HT-29 (cell line): ENCODE results near the gene DSCAML1. TPM values are rescaled to one million over a fixed set of nuclear protein-coding genes. Genes with fewer than 3 reads are reported as not detected.
"Not testable (repeated sequence)": the region's sequence is repeated elsewhere in the genome, so short reads cannot be mapped to it uniquely, and the experiment has no call there.

ENCODE experiments used
- DNase-seq: peaks from one replicate; pipeline ENCODE4 v3.0.0-alpha.2; 2015; ENCODE audit warnings: low spot score
- total RNA-seq: library from RNA; depleted of rRNA; stranded (reverse); fragments of >200 nt; shearing (Covaris generic); gene quantifications from 2 replicates; pipeline ENCODE4 v1.2.3, GENCODE V29; 2014

The DSCAML1 gene
- total RNA-seq, 1 experiment from 2014 or later = not detected

- no peak for DNase-seq
Observed at GRCh38 chr11:117473481-117474091, 323.4 kb downstream of the DSCAML1 start.

GRCh38 chr11:117471776-117472175 lies 325.2 kb downstream of the DSCAML1 start:
- no peak for DNase-seq

DNA sequence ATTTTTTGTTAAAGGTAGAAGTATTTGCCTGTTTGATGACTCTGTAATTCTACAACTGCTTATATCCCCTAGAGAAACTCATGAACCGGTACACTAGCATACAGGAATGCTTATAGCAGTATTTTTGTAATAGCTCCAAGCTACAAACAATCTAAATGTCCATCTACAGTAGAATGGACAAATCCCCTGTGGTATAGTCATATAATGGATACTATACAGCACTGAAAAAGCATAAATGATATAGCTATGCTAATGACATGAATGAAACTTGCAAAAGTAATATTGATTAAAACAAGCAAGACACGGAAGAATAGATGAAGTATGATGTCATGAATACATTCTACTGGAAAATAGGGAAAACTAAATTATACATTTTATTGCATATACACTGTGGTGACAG lies 326.4 kb downstream of the DSCAML1 start:
- no peak for DNase-seq

- DNase-seq = no peak
Observed at GRCh38 chr11:117468888-117469287, 328.1 kb downstream of the DSCAML1 start.

DNA sequence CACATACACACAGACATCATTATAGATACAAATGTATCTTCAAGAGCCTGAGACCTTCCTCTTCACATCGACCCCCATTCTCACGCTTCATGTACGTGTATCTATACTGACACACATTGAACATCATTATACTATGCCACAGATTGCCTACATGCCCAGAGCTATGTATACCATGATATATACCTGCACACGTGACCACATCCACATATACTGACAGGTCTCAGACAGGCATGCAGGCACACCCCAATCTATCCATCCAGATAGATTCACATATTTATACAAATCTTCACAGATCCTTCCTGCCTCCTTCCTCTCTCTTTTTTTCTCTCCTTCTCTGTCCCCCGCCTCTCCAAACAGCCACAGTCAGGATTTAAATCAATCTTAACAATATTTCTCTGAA lies 329.2 kb downstream of the DSCAML1 start:
- no peak for DNase-seq

DNA sequence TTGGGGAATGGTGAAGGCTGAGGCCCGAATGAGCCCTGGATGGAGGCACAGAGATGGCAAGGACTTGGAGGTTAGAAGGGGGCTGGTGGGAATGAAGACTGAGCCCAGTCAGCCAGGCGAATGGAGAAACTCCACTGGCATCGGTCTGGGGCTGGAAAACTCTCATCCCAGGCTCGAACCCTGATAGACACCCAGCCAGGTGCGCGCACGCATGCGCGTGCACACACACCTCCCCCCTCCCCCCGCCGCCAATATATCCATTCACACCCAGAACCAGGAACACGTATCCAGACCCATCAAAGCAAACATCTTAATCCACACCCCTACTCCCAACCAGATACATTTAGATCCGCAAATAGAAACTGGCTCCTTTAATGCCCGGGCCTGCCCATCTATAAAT lies 330.1 kb downstream of the DSCAML1 start:
- no peak for DNase-seq

- DNase-seq = no peak
Observed at GRCh38 chr11:117465236-117465997, 331.6 kb downstream of the DSCAML1 start.

GRCh38 chr11:117464778-117465177 lies 332.2 kb downstream of the DSCAML1 start:
- no peak for DNase-seq

- DNase-seq = no peak
Observed at GRCh38 chr11:117462864-117463247, 334.2 kb downstream of the DSCAML1 start.

GRCh38 chr11:117462183-117462863 lies 334.7 kb downstream of the DSCAML1 start:
- DNase-seq = no peak

DNA sequence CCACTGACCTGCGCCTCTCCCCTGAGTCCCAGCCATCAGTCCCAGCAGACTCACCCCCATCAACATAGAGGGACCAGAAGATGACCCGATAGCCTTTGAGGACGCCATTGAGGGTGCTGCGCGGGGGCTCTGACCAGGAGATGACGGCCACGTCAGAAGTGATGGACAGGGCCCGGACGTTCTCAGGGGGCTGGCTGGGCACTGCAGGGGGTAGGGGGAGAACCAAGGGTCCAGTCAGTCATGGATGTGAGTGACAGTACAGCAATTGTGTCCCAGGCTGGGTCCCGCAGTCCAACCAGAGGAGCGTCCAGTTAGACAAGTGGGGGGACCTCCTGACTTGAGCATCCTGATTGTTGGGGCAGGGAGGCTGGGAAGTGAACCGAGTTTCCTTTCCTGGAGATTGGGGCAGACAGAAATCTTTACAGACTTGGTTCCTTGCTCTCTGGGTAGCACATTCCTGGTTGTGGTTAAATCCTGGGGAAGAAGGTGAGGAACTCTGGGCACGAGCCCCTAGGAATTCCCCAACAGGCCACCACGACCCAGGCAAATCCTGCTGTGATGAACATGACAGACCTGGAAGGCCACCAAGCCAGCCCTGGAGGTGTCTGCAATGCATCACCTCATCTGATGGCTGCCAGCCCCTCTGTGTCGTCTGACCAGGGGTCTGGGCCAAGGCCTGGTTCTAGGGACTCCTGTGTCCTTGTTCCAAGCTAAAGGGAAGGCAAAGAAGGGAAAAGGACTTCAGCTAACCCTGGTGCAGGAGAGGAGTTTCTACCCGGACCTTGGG lies 335.4 kb downstream of the DSCAML1 start:
- no peak for DNase-seq

DNA sequence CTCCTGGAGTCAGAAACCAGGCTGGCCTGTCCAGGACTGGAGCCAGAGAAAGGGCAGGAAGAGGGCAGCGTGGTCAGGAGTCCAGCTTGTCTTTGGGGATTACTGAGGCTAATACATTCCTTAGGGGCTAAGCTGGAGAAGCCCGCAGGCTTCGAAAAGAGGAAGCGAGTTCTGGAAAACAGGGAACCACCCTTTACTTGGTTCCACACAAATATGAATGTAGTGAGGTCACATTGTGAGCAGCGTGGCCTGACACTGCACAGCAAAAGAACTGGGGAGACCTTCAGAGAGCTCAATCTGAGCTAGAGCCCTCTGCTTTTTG lies 337.1 kb downstream of the DSCAML1 start:
- no peak for DNase-seq

- DNase-seq = no peak
Observed at GRCh38 chr11:117459123-117459978, 337.7 kb downstream of the DSCAML1 start.

GRCh38 chr11:117458275-117459122 lies 338.5 kb downstream of the DSCAML1 start:
- DNase-seq = no peak

DNA sequence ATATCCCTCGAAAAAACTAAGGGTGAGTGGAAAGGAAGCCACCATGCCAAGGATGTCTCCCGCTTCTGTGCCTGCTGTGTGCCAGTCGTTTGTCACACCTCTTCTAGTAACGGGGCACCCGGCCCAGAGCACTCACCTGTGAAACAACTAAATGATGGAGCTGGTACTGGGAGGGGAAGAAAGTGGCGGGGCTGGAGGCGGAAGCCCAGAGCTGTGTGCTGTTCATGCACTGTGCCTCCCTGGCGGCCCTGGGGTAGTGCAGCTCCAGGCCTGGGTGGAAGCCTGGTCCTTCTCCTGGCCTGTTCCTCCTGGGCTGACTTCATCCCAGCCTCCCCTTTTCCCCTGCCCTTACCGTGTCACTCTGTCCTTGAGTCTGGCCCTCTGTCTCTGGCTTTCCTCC lies 339.2 kb downstream of the DSCAML1 start:
- DNase-seq = no peak

DNA sequence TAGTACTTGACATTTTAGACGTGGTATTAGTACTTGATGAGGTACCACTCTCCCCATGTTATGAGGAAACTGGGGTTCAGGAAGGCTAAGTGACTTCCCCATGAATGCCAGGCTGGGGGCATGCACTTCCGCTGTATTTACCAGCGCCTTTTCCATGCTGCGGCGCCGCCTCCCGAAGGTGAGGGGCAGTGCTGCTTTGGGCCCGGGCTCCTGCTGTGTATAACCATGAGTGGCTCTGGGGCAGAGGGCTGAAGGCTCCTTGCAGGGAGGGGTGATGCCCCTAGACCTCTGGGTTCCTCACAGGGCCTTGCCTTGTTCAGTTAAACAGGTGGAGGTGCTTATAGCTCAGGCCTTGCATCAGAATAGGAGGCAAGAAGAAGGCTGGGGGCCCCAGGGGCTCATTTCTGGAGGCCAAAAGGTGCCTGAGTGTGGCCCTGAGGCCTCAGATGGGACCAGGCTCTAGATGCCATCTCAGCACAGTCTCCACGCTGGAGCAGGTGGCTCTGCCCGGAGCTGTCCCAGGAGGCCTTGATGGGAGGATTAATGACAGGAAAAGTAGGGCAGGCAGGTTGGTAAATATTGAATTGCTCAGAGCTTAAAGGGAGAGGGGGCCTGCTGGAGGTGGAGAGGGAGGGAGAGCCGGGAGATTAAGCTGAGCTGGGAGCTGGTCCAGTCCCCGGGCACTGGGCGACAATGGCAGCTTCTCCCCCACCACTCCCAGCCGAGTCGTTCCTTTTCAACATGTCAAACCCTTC lies 339.8 kb downstream of the DSCAML1 start:
- DNase-seq = no peak

- DNase-seq = not testable (repeated sequence)
Observed at GRCh38 chr11:117456721-117457029, 340.3 kb downstream of the DSCAML1 start.

DNA sequence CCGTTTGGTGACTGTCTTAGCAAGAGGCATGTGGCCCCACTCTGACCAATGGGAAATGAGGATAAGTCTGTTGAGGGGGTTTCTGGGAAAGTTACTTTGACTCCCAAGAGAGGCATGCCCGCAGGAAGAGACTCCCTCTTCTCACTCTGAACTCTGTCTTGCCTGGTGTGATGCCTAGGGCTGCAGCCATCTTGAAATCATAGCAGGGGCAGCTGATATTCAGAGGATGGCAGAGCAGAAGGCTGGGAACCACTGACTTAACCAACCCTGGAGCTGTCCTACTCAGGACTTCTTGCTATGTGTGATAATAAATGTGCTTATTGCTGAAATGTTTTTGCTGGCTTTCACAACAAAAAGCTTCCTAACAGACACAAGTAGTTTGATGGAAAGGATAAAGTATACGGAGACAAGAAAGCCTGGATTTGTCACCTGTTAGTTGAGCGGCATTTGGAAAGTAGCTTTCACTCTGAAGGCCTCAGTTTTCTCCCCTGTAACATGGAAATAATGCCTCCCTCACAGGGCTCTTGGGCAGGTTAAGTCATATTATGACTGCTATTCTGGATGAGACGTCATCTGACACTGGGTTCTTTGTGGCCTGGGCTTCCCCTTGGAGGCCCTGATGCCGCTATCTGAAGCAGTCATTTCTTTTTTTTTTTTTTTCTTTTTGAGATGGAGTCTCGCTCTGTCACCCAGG lies 340.8 kb downstream of the DSCAML1 start:
- DNase-seq = no peak

DNA sequence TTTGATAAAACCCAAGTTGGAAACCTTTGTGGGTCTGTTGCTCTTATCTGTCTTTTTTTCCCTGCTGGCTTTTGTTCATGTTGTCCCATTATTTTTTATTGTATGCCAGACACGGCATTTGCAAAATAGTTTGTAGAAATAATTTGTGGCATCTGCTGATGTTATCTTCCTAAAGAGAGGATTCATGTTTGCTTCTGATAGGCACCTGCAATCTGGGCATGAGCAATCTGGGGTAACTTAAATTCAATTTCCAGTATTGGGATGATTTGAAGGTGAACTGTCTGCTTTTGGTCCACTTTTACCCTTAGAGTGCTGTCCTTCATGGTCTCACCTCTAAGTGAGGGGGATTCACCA lies 342.5 kb downstream of the DSCAML1 start:
- no peak for DNase-seq
